CD14-positive monocyte (primary cell): Measurements from ENCODE around the gene TSPAN31. TPM values are rescaled to one million over a fixed set of nuclear protein-coding genes. Genes with fewer than 3 reads are reported as not detected.
A peak's percentile ranks its signal among the peaks of the same experiment; 100 is the strongest.

Source experiments
- DNase-seq, 3 donors: peaks; one replicate each; pipeline ENCODE4 v3.0.0-alpha.2; 2011 to 2022
- H2AFZ ChIP-seq: 2 replicates; pipeline ENCODE4 v1.6.0; 2012; ENCODE audit warnings: mild to moderate bottlenecking, low read depth, low read length, inconsistent platforms; ENCODE audit not compliant: insufficient read depth, poor library complexity, severe bottlenecking
- H3K27ac ChIP-seq, 2 donors: 1 replicate in 1 of 2; 2 replicates in 1 of 2; pipeline ENCODE4 v1.5.1; 2012 to 2013; ENCODE audit warnings: low read length in 2 of 2, control low read depth in 1 of 2, inconsistent platforms in 1 of 2, low read depth in 1 of 2, mild to moderate bottlenecking in 1 of 2
- H3K27me3 ChIP-seq, 2 donors: one replicate each; pipeline versions ENCODE4 v1.6.0 to v1.6.1; 2011 to 2013; ENCODE audit warnings: low read length in 2 of 2; ENCODE audit not compliant: control insufficient read depth in 2 of 2, insufficient read depth in 2 of 2
- H3K36me3 ChIP-seq, 2 donors: replicated peaks in 1 of 2; 1 replicate in 1 of 2; 2 replicates in 1 of 2; pipeline versions ENCODE4 v1.5.1 to v1.6.1; 2012 to 2013; ENCODE audit warnings: low read length in 2 of 2, control low read depth in 1 of 2, inconsistent platforms in 1 of 2, mild to moderate bottlenecking in 1 of 2; ENCODE audit not compliant: insufficient read depth in 2 of 2, control insufficient read depth in 1 of 2
- H3K4me1 ChIP-seq, 2 donors: 1 replicate in 1 of 2; 2 replicates in 1 of 2; pipeline versions ENCODE4 v1.5.1 to v1.6.1; 2012 to 2013; ENCODE audit warnings: low read length in 2 of 2, control low read depth in 1 of 2, inconsistent platforms in 1 of 2, mild to moderate bottlenecking in 1 of 2, moderate library complexity in 1 of 2; ENCODE audit not compliant: insufficient read depth in 2 of 2, control insufficient read depth in 1 of 2
- H3K4me2 ChIP-seq: replicated peaks from 2 replicates; pipeline ENCODE3; 2012; ENCODE audit warnings: low read length, moderate library complexity, mild to moderate bottlenecking; ENCODE audit not compliant: poor library complexity, severe bottlenecking; ENCODE audit errors: extremely low read depth
- H3K4me3 ChIP-seq, 3 experiments: fragments of 200-600 bp in 1 of 3; sonication (generic) in 1 of 3; replicated peaks in 1 of 3; 1 replicate in 2 of 3; 2 replicates in 1 of 3; pipeline ENCODE4 v1.5.1; 2011 to 2013; ENCODE audit warnings: low read length in 3 of 3, mild to moderate bottlenecking in 3 of 3, control low read depth in 2 of 3, low read depth in 2 of 3, inconsistent platforms in 1 of 3, moderate library complexity in 1 of 3
- H3K79me2 ChIP-seq: 2 replicates; pipeline ENCODE4 v1.6.0; 2012; ENCODE audit warnings: mild to moderate bottlenecking, control low read depth, inconsistent platforms, low read length, moderate library complexity; ENCODE audit not compliant: insufficient read depth
- H3K9ac ChIP-seq: 2 replicates; pipeline ENCODE4 v1.6.0; 2017; ENCODE audit warnings: low read length, mild to moderate bottlenecking; ENCODE audit not compliant: insufficient read depth, poor library complexity, severe bottlenecking
- H3K9me3 ChIP-seq, 2 donors: replicated peaks in 1 of 2; 1 replicate in 1 of 2; 2 replicates in 1 of 2; pipeline versions ENCODE4 v1.5.1 to v1.6.1; 2012 to 2013; ENCODE audit warnings: low read length in 2 of 2, control low read depth in 1 of 2; ENCODE audit not compliant: control insufficient read depth in 1 of 2, insufficient read depth in 1 of 2
- H4K20me1 ChIP-seq: 2 replicates; pipeline ENCODE4 v1.6.0; 2012; ENCODE audit warnings: mild to moderate bottlenecking, low read length, control low read depth, moderate library complexity; ENCODE audit not compliant: insufficient read depth
- H3K27ac Mint-ChIP-seq, 7 donors: one replicate each; pipeline ENCODE4 v1.8.0; 2020; ENCODE audit warnings: mild to moderate bottlenecking in 7 of 7, mixed read lengths in 7 of 7, moderate library complexity in 6 of 7, inconsistent platforms in 2 of 7
- H3K27me3 Mint-ChIP-seq, 3 donors: one replicate each; pipeline ENCODE4 v1.8.0; 2021 to 2022; ENCODE audit warnings: low read depth in 3 of 3, mild to moderate bottlenecking in 3 of 3, mixed read lengths in 3 of 3, moderate library complexity in 3 of 3, inconsistent platforms in 1 of 3
- H3K36me3 Mint-ChIP-seq, 2 donors: one replicate each; pipeline ENCODE4 v1.8.0; 2020; ENCODE audit warnings: mixed read lengths in 2 of 2, inconsistent platforms in 1 of 2, mild to moderate bottlenecking in 1 of 2
- H3K4me1 Mint-ChIP-seq: one replicate; pipeline ENCODE4 v1.8.0; 2020; ENCODE audit warnings: mild to moderate bottlenecking, mixed read lengths
- H3K4me3 Mint-ChIP-seq, 2 donors: one replicate each; pipeline ENCODE4 v1.8.0; 2020; ENCODE audit warnings: mild to moderate bottlenecking in 2 of 2, mixed read lengths in 2 of 2, moderate library complexity in 1 of 2
- H3K9me3 Mint-ChIP-seq, 7 donors: one replicate each; pipeline ENCODE4 v1.8.0; 2020 to 2022; ENCODE audit warnings: mixed read lengths in 7 of 7, mild to moderate bottlenecking in 6 of 7, moderate library complexity in 6 of 7, inconsistent platforms in 2 of 7
- WGBS: methylation state at CpG from one replicate; pipeline ENCODE4 v1.1.5; 2013; ENCODE audit warnings: missing lambda C conversion rate; ENCODE audit not compliant: insufficient coverage; 5-methylcytosine and 5-hydroxymethylcytosine counted together
- intact Hi-C, 2 donors: fragments of 100-400 bp; cut with micrococcal nuclease; formaldehyde crosslinking; loops; one replicate each; pipeline versions ENCODE4 v1.15.0 to v1.15.1; 2023
- polyA plus RNA-seq, 3 donors: library from polyadenylated mRNA; depleted of rRNA in 1 of 3; unstranded in 2 of 3; stranded (reverse) in 1 of 3; fragments of 300-500 nt in 2 of 3; fragments of >200 nt in 1 of 3; fragmentation: Illumina TruSeq in 2 of 3; gene quantifications; 1 replicate in 2 of 3; 2 replicates in 1 of 3; pipeline ENCODE4 v1.2.3, GENCODE V29; 2012 to 2021
- TF ChIP-seq, protein P1 (sequence below): fragments of 200-600 bp; IDR thresholded peaks from one replicate; pipeline ENCODE4 v1.8.0; 2022; ENCODE audit warnings: antibody characterized with exemption, mild to moderate bottlenecking

Gene TSPAN31
- polyA plus RNA-seq, 3 donors = 20.6 to 48.1 (median 43.0) TPM

DNA sequence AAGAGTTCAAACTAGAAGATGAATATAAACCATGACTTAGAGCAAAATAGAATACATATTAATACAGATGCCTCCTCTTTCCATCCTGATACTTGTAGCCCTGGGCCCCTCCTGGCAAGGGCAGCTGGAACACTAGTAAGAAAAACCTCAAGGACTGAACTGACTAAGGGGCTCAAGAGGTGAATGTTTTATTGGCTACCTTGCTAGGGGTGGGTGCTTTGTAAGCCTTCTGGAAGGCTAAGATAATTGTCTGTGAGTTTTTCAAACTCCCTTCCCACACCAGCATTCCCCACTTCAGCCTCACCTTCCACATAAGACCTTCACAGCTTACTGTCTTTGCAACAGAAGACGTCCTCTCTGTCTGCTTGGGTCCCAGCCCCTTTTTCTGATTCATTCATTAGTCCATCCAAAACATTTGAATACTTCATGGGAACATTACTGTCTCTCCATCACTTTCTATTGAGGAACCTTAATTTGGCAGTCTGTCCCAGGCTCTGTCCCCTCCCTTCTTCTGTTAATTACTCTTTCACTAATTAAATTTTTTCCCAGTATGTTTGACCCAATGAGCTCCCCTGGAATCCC, 9.0 kb downstream of the TSPAN31 start:
- H3K27me3 ChIP-seq = peaks cover 0 to 7% of the 10 kb centered on the region in 2 donors
- no peak overlapping the region for H2AFZ ChIP-seq
- peaks cover 39 to 45% of the 10 kb centered on the region in 2 donors for H3K4me1 ChIP-seq
- Mint-ChIP-seq H3K4me1 (peaks cover 44% of the 10 kb centered on the region), H3K27me3 (peaks cover 7 to 13% (median 7%) of the 10 kb centered on the region in 3 donors), H3K4me3 (peak overlapping the region; percentile 90 to 92), H3K9me3 (peaks cover 0 to 7% (median 0%) of the 10 kb centered on the region in 7 donors), H3K36me3 (peaks cover 13 to 28% of the 10 kb centered on the region in 2 donors), H3K27ac (peak overlapping the region in 3 of 7 donors; percentile 4 to 68 (median 46))
- peaks cover 27% of the 10 kb centered on the region for H3K79me2 ChIP-seq
- WGBS = 67% methylated on average over 1 of the region's 1 CpG
- no peak for DNase-seq
- no peak overlapping the region for H3K27ac ChIP-seq
- TF ChIP-seq, protein P1, sequence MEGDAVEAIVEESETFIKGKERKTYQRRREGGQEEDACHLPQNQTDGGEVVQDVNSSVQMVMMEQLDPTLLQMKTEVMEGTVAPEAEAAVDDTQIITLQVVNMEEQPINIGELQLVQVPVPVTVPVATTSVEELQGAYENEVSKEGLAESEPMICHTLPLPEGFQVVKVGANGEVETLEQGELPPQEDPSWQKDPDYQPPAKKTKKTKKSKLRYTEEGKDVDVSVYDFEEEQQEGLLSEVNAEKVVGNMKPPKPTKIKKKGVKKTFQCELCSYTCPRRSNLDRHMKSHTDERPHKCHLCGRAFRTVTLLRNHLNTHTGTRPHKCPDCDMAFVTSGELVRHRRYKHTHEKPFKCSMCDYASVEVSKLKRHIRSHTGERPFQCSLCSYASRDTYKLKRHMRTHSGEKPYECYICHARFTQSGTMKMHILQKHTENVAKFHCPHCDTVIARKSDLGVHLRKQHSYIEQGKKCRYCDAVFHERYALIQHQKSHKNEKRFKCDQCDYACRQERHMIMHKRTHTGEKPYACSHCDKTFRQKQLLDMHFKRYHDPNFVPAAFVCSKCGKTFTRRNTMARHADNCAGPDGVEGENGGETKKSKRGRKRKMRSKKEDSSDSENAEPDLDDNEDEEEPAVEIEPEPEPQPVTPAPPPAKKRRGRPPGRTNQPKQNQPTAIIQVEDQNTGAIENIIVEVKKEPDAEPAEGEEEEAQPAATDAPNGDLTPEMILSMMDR = no peak
- H3K9ac ChIP-seq = no peak overlapping the region
- H3K4me3 ChIP-seq = no peak overlapping the region
- H3K9me3 ChIP-seq = no peaks in the 10 kb centered on the region
- H4K20me1 ChIP-seq = no peaks in the 10 kb centered on the region
- intact Hi-C loops = loop anchor here in 1 of 2 donors (10.0 kb wide), 1 partner anchor 209 kb away; the partner anchor contains the start of gene DCTN2
- H3K4me2 ChIP-seq = no peak overlapping the region
- peaks cover 7 to 24% of the 10 kb centered on the region in 2 donors for H3K36me3 ChIP-seq

DNA sequence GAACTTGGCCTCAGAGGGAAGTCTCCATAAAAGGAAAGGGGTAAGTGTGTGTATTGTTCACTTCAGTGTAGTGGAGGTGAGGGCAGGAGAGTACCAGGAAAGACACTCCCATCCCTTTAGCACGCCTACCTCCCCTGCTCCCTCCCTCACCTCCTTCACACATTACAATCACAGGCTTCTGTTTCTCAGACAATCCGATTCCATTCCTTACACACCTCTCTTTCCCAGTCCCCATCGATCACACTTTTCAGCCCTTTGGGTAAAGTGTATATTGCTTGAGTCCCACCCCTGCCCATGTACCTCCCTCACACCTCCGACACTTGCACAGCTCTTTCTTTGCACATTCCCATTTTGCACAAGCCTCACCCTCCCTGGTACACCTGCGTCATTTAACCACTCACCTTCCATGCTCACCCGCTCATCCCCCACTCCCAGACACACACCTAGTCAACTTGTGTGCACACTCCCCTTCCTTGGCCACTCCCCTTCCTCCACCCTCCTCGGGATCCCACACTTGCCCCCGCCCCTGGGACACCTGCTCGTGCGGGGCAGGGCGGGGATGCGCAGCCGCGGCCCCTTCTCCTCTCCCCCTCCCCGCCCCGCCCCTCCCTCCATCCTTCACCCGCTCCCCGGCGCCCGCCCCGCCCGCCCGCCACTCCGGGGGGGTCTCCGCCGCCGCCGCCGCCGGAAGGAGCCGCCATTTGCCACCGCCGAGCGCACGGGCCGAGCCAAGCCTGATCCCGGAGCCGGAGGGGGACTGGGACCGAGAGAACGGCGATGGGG, 9.8 kb downstream of the TSPAN31 start, which contains the start of gene MARCHF9:
Gene MARCHF9, plus strand, starts transcription at position 693 of the 783 bp plus-strand sequence. CDS start 426 bp downstream, outside the sequence.
- no peaks in the 10 kb centered on the region for H4K20me1 ChIP-seq
- H3K27ac ChIP-seq = peak within 1 kb of the TSS; percentile 35
- peaks cover 39 to 45% of the 10 kb centered on the region in 2 donors for H3K4me1 ChIP-seq
- H3K36me3 ChIP-seq = peaks cover 6 to 20% of the 10 kb centered on the region in 2 donors
- peaks cover 7 to 13% (median 7%) of the 10 kb centered on the region in 3 donors for H3K27me3 Mint-ChIP-seq
- peaks cover 0 to 7% of the 10 kb centered on the region in 2 donors for H3K27me3 ChIP-seq
- no peaks in the 10 kb centered on the region for H3K9me3 ChIP-seq
- peak within 1 kb of the TSS; percentile 77 for H2AFZ ChIP-seq
- H3K27ac Mint-ChIP-seq = peak within 1 kb of the TSS in 5 of 7 donors; percentile 4 to 82 (median 50)
- peak within 1 kb of the TSS; percentile 61 for H3K9ac ChIP-seq
- 0% methylated on average over 18 of the region's 41 CpGs for WGBS
- peak in 1 of 3 donors; percentile 22 for DNase-seq
- peaks cover 27% of the 10 kb centered on the region for H3K79me2 ChIP-seq
- TF ChIP-seq, protein P1 = no peak
- peaks cover 0 to 7% (median 0%) of the 10 kb centered on the region in 7 donors for H3K9me3 Mint-ChIP-seq
- peak within 1 kb of the TSS; percentile 63 to 85 (median 82) for H3K4me3 ChIP-seq
- H3K4me3 Mint-ChIP-seq = peak within 1 kb of the TSS; percentile 90 to 92
- peak within 1 kb of the TSS; percentile 94 for H3K4me2 ChIP-seq
- peaks cover 9 to 23% of the 10 kb centered on the region in 2 donors for H3K36me3 Mint-ChIP-seq
- intact Hi-C loops = loop anchor here in 1 of 2 donors (10.0 kb wide), 1 partner anchor 210 kb away; the partner anchor contains the start of gene DCTN2
- H3K4me1 Mint-ChIP-seq = peaks cover 44% of the 10 kb centered on the region
